MM.1S (cell line): ENCODE data around the gene HLA-DQA2.

ENCODE experiments used
- DNase-seq: peaks from one replicate; pipeline ENCODE4 v3.0.0-alpha.2; 2015
- H2AFZ ChIP-seq: fragments of 300-600 bp; sonication (generic); 2 replicates; pipeline ENCODE4 v1.6.0; 2016; ENCODE audit warnings: antibody characterized with exemption, low read length
- H3F3A ChIP-seq: fragments of 300-600 bp; sonication (generic); 2 replicates; pipeline ENCODE4 v1.6.1; 2016; ENCODE audit warnings: mild to moderate bottlenecking, antibody characterized with exemption, low read length, moderate library complexity, mixed read lengths; ENCODE audit not compliant: insufficient read depth
- H3K27ac ChIP-seq: fragments of 300-600 bp; sonication (generic); 2 replicates; pipeline ENCODE4 v1.5.1; 2016; ENCODE audit warnings: mild to moderate bottlenecking, low read length
- H3K27me3 ChIP-seq: fragments of 300-600 bp; sonication (generic); replicated peaks from 2 replicates; pipeline ENCODE4 v1.6.0; 2016; ENCODE audit warnings: low read length; ENCODE audit not compliant: insufficient read depth
- H3K36me3 ChIP-seq: fragments of 300-600 bp; sonication (generic); replicated peaks from 2 replicates; pipeline ENCODE4 v1.6.1; 2016; ENCODE audit warnings: mild to moderate bottlenecking, low read length, mixed read lengths; ENCODE audit not compliant: insufficient read depth
- H3K4me1 ChIP-seq: fragments of 300-600 bp; sonication (generic); 2 replicates; pipeline ENCODE4 v1.6.1; 2016; ENCODE audit warnings: low read length, mixed read lengths
- H3K4me2 ChIP-seq: fragments of 300-600 bp; sonication (generic); 2 replicates; pipeline ENCODE4 v1.6.0; 2016; ENCODE audit warnings: low read depth, low read length
- H3K4me3 ChIP-seq: fragments of 300-600 bp; sonication (generic); 2 replicates; pipeline ENCODE4 v1.5.1; 2016; ENCODE audit warnings: low read length, mixed read lengths
- H3K79me2 ChIP-seq: fragments of 300-600 bp; sonication (generic); 2 replicates; pipeline ENCODE4 v1.6.1; 2016; ENCODE audit warnings: mixed run types, low read length, mixed read lengths
- H3K9ac ChIP-seq: fragments of 300-600 bp; sonication (generic); 2 replicates; pipeline ENCODE4 v1.6.1; 2016; ENCODE audit warnings: low read length, mixed read lengths
- H3K9me2 ChIP-seq: fragments of 300-600 bp; sonication (generic); replicated peaks from 2 replicates; pipeline ENCODE4 v1.6.1; 2016; ENCODE audit warnings: mild to moderate bottlenecking, low read length, mixed read lengths; ENCODE audit not compliant: insufficient read depth
- H3K9me3 ChIP-seq: fragments of 300-600 bp; sonication (generic); replicated peaks from 2 replicates; pipeline ENCODE4 v1.6.1; 2016; ENCODE audit warnings: mild to moderate bottlenecking, low read length, mixed read lengths; ENCODE audit not compliant: insufficient read depth
- H4K20me1 ChIP-seq: fragments of 300-600 bp; sonication (generic); 2 replicates; pipeline ENCODE4 v1.6.1; 2016; ENCODE audit warnings: mild to moderate bottlenecking, low read length, moderate library complexity, mixed read lengths; ENCODE audit not compliant: insufficient read depth
- EZH2 ChIP-seq: fragments of 300-600 bp; sonication (generic); optimal IDR thresholded peaks from 2 replicates; pipeline ENCODE3; 2017; ENCODE audit warnings: low read depth, mild to moderate bottlenecking, antibody characterized with exemption, low read length, mixed read lengths
- EZH2phosphoT487 ChIP-seq: fragments of 300-600 bp; sonication (generic); IDR thresholded peaks from 2 replicates; pipeline ENCODE4 v1.6.1; 2018; ENCODE audit warnings: antibody characterized with exemption, low read length
- TF ChIP-seq, protein P1 (sequence below): fragments of 300-600 bp; sonication (generic); IDR thresholded peaks from 2 replicates; pipeline ENCODE4 v1.5.1; 2016; ENCODE audit warnings: antibody characterized with exemption, low read length, mixed read lengths

The HLA-DQA2 gene

DNA sequence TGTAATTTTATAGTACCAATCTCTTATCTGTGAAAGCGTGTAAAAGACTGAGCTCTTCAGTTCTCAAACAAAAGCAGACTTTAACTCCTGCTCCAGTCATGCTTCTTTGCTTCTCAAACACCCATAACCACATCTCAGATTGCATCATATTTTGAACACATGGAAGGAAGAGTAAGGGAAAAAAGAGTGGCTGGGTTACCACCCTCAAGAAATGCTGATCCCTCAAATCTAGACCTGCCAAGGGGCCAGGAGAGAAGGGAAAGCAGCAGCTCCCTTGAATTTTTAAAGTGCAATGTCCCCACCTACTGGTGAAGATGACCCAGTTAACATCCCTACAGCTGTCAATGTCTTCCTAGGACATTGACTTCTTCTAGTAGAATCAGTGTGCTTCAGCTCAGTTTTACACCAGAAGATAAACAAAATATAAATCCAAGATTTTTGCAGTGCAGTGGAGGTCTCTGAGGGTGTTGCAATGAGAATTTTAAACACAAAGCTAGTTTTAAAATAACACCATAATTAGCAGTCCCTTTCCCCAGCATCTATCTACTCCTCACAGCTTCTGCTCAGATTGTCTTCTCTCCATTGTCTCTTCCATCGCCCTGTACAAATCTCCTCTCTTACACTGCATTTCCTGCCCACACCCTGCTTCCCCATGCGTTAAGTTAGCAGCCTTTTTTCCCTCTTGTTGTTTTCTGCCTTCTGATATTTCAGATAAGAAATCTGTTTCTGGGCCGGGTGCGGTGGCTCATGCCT lies 44.8 kb downstream of the HLA-DQA2 start:
- H3K9me2 ChIP-seq: no peaks in the 10 kb centered on the region
- no peaks in the 10 kb centered on the region for H3K27me3 ChIP-seq
- TF ChIP-seq, protein P1, sequence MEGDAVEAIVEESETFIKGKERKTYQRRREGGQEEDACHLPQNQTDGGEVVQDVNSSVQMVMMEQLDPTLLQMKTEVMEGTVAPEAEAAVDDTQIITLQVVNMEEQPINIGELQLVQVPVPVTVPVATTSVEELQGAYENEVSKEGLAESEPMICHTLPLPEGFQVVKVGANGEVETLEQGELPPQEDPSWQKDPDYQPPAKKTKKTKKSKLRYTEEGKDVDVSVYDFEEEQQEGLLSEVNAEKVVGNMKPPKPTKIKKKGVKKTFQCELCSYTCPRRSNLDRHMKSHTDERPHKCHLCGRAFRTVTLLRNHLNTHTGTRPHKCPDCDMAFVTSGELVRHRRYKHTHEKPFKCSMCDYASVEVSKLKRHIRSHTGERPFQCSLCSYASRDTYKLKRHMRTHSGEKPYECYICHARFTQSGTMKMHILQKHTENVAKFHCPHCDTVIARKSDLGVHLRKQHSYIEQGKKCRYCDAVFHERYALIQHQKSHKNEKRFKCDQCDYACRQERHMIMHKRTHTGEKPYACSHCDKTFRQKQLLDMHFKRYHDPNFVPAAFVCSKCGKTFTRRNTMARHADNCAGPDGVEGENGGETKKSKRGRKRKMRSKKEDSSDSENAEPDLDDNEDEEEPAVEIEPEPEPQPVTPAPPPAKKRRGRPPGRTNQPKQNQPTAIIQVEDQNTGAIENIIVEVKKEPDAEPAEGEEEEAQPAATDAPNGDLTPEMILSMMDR: peak; percentile 70
- no peak for TF ChIP-seq EZH2phosphoT487
- no peaks in the 10 kb centered on the region for H3K79me2 ChIP-seq
- no peak overlapping the region for H2AFZ ChIP-seq
- H3K4me1 ChIP-seq: no peaks in the 10 kb centered on the region
- H3K27ac ChIP-seq: no peak overlapping the region
- no peaks in the 10 kb centered on the region for H3K36me3 ChIP-seq
- DNase-seq: peak; percentile 69
- no peaks in the 10 kb centered on the region for H3K9me3 ChIP-seq
- H3K4me2 ChIP-seq: no peak overlapping the region
- no peak overlapping the region for H3K9ac ChIP-seq
- no peak overlapping the region for H3K4me3 ChIP-seq
- H3F3A ChIP-seq: no peaks in the 10 kb centered on the region
- no peaks in the 10 kb centered on the region for H4K20me1 ChIP-seq

DNA sequence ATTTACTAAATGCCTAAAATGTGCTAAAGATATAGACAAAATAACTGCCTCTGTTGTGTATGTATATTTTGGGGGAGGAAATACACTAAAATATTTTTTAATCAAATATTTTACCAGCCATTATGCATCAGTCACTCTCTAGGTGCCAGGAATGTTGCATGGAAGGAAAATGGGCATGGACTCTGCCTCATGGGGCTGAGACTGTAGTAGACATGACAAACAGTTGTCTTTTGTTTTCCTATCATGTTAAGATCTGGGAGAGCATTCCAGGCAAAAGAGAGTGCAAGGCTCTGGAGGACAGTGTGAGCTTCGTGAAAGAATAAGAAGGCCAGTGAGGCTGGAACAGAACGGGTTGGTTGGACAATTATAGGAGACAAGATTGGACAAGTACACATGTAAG lies 49.1 kb downstream of the HLA-DQA2 start:
- Histone ChIP-seq H3K4me1 (no peaks in the 10 kb centered on the region), H3K9me2 (no peaks in the 10 kb centered on the region), H3K27me3 (peaks cover 9% of the 10 kb centered on the region; the same call in 1 of the 2 replicates), H3K9ac (no peak overlapping the region), H3K36me3 (no peaks in the 10 kb centered on the region), H3K9me3 (no peaks in the 10 kb centered on the region), H3K27ac (no peak overlapping the region), H3F3A (no peaks in the 10 kb centered on the region), H2AFZ (no peak overlapping the region), H3K4me2 (no peak overlapping the region), H4K20me1 (no peaks in the 10 kb centered on the region), H3K79me2 (no peaks in the 10 kb centered on the region), H3K4me3 (no peak overlapping the region)
- no peak for DNase-seq
- TF ChIP-seq EZH2: no peak
- no peak for TF ChIP-seq EZH2phosphoT487
- TF ChIP-seq, protein P1: no peak

DNA sequence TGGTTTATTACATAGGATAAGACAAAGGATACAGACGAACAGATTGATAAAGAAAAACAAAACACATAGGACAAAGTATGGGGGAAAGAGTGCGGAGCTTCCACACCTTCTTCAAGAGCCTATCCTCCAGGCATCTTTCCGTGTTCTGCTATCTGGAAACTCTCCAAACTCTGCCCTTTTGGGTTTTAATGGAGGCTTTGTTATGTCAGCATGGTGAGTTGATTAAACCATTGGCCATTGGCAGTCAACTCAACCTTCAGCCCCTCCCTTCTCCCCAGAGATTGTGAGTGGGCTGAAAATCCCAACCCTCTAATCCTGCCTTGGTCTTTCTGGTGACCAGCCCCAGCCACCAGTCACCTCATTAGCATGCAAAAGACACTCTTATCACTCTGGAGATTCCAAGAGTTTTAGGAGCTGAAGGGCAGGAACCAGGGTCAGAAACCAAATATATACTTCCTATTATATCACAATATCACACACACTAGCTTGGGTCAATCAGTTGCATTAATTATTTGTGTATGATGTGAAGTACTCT lies 51.8 kb downstream of the HLA-DQA2 start:
- no peaks in the 10 kb centered on the region for H3K4me1 ChIP-seq

More for the DNA sequence above, 51.8 kb downstream of the HLA-DQA2 start:
- no peak overlapping the region for H3K27ac ChIP-seq
- H3K9ac ChIP-seq: no peak overlapping the region
- no peak overlapping the region for H3K4me2 ChIP-seq
- TF ChIP-seq EZH2 (no peak), EZH2phosphoT487 (no peak)
- TF ChIP-seq, protein P1: no peak
- H4K20me1 ChIP-seq: no peaks in the 10 kb centered on the region
- H3F3A ChIP-seq: no peaks in the 10 kb centered on the region
- no peaks in the 10 kb centered on the region for H3K9me3 ChIP-seq
- H3K27me3 ChIP-seq: peaks cover 9% of the 10 kb centered on the region; the same call in 1 of the 2 replicates
- no peaks in the 10 kb centered on the region for H3K79me2 ChIP-seq
- H3K36me3 ChIP-seq: no peaks in the 10 kb centered on the region
- H2AFZ ChIP-seq: no peak overlapping the region
- H3K9me2 ChIP-seq: no peaks in the 10 kb centered on the region
- no peak for DNase-seq
- H3K4me3 ChIP-seq: no peak overlapping the region
